Activated T-helper 2 cell treated with anti-CD3 and anti-CD28 coated beads, Interferon-gamma antibody, Interleukin-2, Interleukin-4, amounts not matched to agents 10 μg/mL and 5 μg/mL and 100 μg/mL, durations not matched to agents 14 hours and 24 hours and 36 hours (primary cell): ENCODE measurements around the gene TEX14. TPM values are rescaled to one million over a fixed set of nuclear protein-coding genes. Genes with fewer than 3 reads are reported as not detected.

Experiments
- total RNA-seq: library from RNA; stranded (reverse); gene quantifications from 2 replicates; pipeline ENCODE4 v1.2.3, GENCODE V29; 2022

Gene TEX14
- total RNA-seq, 1 donor from 2014 or later, result 0.09 TPM

Other genes starting within 250 kb of the TEX14 start
- 1.5 and 1.6 TPM in 2 replicates for gene HSF5, start 203.6 kb downstream of the TEX14 start, total RNA-seq
- 82.1 and 82.9 TPM in 2 replicates for gene MTMR4, start 177.4 kb downstream of the TEX14 start, total RNA-seq
- gene RAD51C, start 557 bp upstream of the TEX14 start, total RNA-seq, result 58.1 and 62.7 TPM in 2 replicates
- gene PPM1E, start 63.8 kb upstream of the TEX14 start, total RNA-seq, result 0.05 TPM in 1 of 2 replicates, not detected in the other